WTC11 (cell line): ENCODE measurements around the gene SKAP1. TPM values are rescaled to one million over a fixed set of nuclear protein-coding genes. Genes with fewer than 3 reads are reported as not detected.

ENCODE experiments used
- ATAC-seq: fragments of 200-7000 bp; cut with Tn5 transposase; 2 replicates; pipeline ENCODE4 v1.10.0; 2021; ENCODE audit warnings: mild to moderate bottlenecking, moderate library complexity
- CTCF ChIA-PET: fragments of 300-600 bp; sonication (Branson Sonifier 250); formaldehyde crosslinking; loops from one replicate; lab custom pipeline; 2021; ENCODE audit warnings: antibody characterized with exemption; lab: Charles Lee
- POLR2A ChIA-PET: fragments of 350-600 bp; sonication (Branson Sonifier 250); formaldehyde crosslinking; loops from one replicate; lab custom pipeline; 2021; ENCODE audit warnings: antibody characterized with exemption; lab: Charles Lee
- DNase-seq: peaks from one replicate; pipeline ENCODE4 v3.0.0; 2021; ENCODE audit warnings: low spot score
- H3K27ac Mint-ChIP-seq: 2 replicates; pipeline ENCODE4 v1.8.0; 2021; ENCODE audit warnings: mixed read lengths
- H3K27me3 Mint-ChIP-seq: 2 replicates; pipeline ENCODE4 v1.8.0; 2021; ENCODE audit warnings: low read depth, mild to moderate bottlenecking, moderate library complexity, mixed read lengths
- H3K36me3 Mint-ChIP-seq: 2 replicates; pipeline ENCODE4 v1.8.0; 2021; ENCODE audit warnings: mixed read lengths
- H3K4me1 Mint-ChIP-seq: 2 replicates; pipeline ENCODE4 v1.8.0; 2022; ENCODE audit warnings: mixed read lengths
- H3K4me3 Mint-ChIP-seq: 2 replicates; pipeline ENCODE4 v1.8.0; 2021; ENCODE audit warnings: mild to moderate bottlenecking, moderate library complexity, mixed read lengths
- H3K9me3 Mint-ChIP-seq: 2 replicates; pipeline ENCODE4 v1.8.0; 2021; ENCODE audit warnings: mixed read lengths
- CREM ChIP-seq: sonication (generic); formaldehyde crosslinking; IDR thresholded peaks from 2 replicates; pipeline ENCODE4 v1.8.1; 2022; ENCODE audit warnings: mild to moderate bottlenecking, missing genetic modification reagents, moderate library complexity
- ESRRA ChIP-seq: sonication (generic); formaldehyde crosslinking; IDR thresholded peaks from 2 replicates; pipeline ENCODE4 v1.8.1; 2022; ENCODE audit warnings: mild to moderate bottlenecking, missing genetic modification reagents, borderline replicate concordance
- IRF2 ChIP-seq: sonication (generic); formaldehyde crosslinking; IDR thresholded peaks from 2 replicates; pipeline ENCODE4 v1.8.0; 2022; ENCODE audit warnings: low read depth, missing genetic modification reagents, borderline replicate concordance
- NR1H2 ChIP-seq: sonication (generic); formaldehyde crosslinking; IDR thresholded peaks from 2 replicates; pipeline ENCODE4 v1.9.0; 2021; ENCODE audit warnings: mild to moderate bottlenecking, moderate library complexity, missing genetic modification reagents
- OVOL2 ChIP-seq: fragments of 250-450 bp; sonication (Bioruptor Pico); IDR thresholded peaks from 2 replicates; pipeline ENCODE4 v1.9.0; 2021; ENCODE audit warnings: mild to moderate bottlenecking, borderline replicate concordance
- RELA ChIP-seq: sonication (generic); formaldehyde crosslinking; IDR thresholded peaks from 2 replicates; pipeline ENCODE4 v1.8.1; 2022; ENCODE audit warnings: missing genetic modification reagents, mild to moderate bottlenecking, borderline replicate concordance
- USF1 ChIP-seq: sonication (generic); formaldehyde crosslinking; IDR thresholded peaks from 2 replicates; pipeline ENCODE4 v1.8.0; 2022; ENCODE audit warnings: mild to moderate bottlenecking, missing genetic modification reagents
- USF2 ChIP-seq: sonication (generic); formaldehyde crosslinking; IDR thresholded peaks from 2 replicates; pipeline ENCODE4 v1.8.1; 2023; ENCODE audit warnings: mild to moderate bottlenecking, missing genetic modification reagents, moderate library complexity
- ZNF121 ChIP-seq: sonication (generic); formaldehyde crosslinking; IDR thresholded peaks from 2 replicates; pipeline ENCODE4 v1.8.0; 2023; ENCODE audit warnings: missing genetic modification reagents
- ZNF219 ChIP-seq: sonication (generic); formaldehyde crosslinking; IDR thresholded peaks from 2 replicates; pipeline ENCODE4 v1.8.0; 2023; ENCODE audit warnings: missing genetic modification reagents, mild to moderate bottlenecking, borderline replicate concordance
- ZNF512 ChIP-seq: sonication (generic); formaldehyde crosslinking; IDR thresholded peaks from 2 replicates; pipeline ENCODE4 v1.8.1; 2022; ENCODE audit warnings: missing genetic modification reagents, borderline replicate concordance
- total RNA-seq: library from RNA; stranded (reverse); gene quantifications from 3 replicates; pipeline ENCODE4 v1.2.3, GENCODE V29; 2021
- TF ChIP-seq, protein P1 (sequence below): sonication (generic); formaldehyde crosslinking; conservative IDR thresholded peaks from 2 replicates; pipeline ENCODE4 v1.8.1; 2023; ENCODE audit warnings: mild to moderate bottlenecking, low read depth, missing genetic modification reagents, moderate library complexity
- TF ChIP-seq, protein P2 (sequence below): sonication (generic); formaldehyde crosslinking; IDR thresholded peaks from 2 replicates; pipeline ENCODE4 v1.8.0; 2022; ENCODE audit warnings: missing genetic modification reagents
- TF ChIP-seq, protein P3 (sequence below): fragments of 250-450 bp; sonication (Bioruptor Pico); conservative IDR thresholded peaks from 2 replicates; pipeline ENCODE4 v1.9.0; 2021; ENCODE audit warnings: mild to moderate bottlenecking
- TF ChIP-seq, protein P4 (sequence below): sonication (generic); formaldehyde crosslinking; IDR thresholded peaks from 2 replicates; pipeline ENCODE4 v1.8.1; 2022; ENCODE audit warnings: mild to moderate bottlenecking, moderate library complexity, missing genetic modification reagents
- TF ChIP-seq, protein P5 (sequence below): sonication (generic); formaldehyde crosslinking; IDR thresholded peaks from 2 replicates; pipeline ENCODE4 v1.8.0; 2023; ENCODE audit warnings: mild to moderate bottlenecking, missing genetic modification reagents

SKAP1 gene
- total RNA-seq, 1 experiment from 2014 or later, result not detected

DNA sequence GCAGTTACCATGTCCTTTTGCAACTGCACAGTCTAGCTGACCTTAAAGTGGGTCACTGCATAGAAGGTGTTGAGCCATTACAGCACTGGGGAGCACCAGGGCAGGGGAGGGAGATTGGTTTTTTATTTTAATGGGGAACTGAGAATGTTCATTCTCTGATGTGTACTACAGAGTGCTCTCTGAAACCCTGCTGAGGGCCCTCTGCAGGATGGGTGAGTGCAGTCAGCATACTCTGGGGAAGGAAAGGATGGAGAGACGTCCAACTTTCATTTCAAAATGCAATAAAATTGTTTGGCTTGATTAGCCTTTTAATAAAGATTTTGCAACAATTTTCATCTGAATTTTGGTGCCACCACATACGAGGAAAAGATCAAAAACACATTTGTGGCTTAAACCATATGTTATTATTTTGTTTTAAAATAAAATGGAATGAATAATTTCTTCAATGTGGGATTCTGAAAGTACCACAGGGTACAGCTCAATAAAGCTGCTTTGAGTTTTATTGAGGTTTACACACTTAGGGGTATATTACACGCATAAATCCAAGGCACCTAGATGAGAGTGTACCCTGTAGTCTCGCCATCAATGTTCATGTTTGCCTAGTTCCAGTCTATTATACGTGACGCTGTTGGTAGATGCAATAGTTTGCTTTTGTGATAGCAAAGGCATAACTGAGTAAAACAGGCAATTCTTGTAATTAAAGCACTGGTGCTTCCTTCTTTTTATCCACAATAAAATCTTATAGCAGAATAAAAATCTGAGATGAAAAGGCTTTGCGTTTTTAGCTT is 249.0 kb downstream of the SKAP1 start:
- Mint-ChIP-seq H3K27me3 (peaks cover 21% of the 10 kb centered on the region), H3K4me3 (no peak overlapping the region), H3K4me1 (peaks cover 23% of the 10 kb centered on the region), H3K36me3 (no peaks in the 10 kb centered on the region), H3K9me3 (no peaks in the 10 kb centered on the region), H3K27ac (no peak overlapping the region)
- ChIA-PET CTCF (interaction anchor here (0.6 to 2.1 kb wide), 6 partner anchors 11 to 437 kb away, joined by 4 to 8 read pairs (median 6); no protein-coding TSS in a partner anchor), POLR2A (no interaction called here)
- ATAC-seq (no peak), DNase-seq (no peak)
- TF ChIP-seq USF1, result no peak
- TF ChIP-seq, protein P1, sequence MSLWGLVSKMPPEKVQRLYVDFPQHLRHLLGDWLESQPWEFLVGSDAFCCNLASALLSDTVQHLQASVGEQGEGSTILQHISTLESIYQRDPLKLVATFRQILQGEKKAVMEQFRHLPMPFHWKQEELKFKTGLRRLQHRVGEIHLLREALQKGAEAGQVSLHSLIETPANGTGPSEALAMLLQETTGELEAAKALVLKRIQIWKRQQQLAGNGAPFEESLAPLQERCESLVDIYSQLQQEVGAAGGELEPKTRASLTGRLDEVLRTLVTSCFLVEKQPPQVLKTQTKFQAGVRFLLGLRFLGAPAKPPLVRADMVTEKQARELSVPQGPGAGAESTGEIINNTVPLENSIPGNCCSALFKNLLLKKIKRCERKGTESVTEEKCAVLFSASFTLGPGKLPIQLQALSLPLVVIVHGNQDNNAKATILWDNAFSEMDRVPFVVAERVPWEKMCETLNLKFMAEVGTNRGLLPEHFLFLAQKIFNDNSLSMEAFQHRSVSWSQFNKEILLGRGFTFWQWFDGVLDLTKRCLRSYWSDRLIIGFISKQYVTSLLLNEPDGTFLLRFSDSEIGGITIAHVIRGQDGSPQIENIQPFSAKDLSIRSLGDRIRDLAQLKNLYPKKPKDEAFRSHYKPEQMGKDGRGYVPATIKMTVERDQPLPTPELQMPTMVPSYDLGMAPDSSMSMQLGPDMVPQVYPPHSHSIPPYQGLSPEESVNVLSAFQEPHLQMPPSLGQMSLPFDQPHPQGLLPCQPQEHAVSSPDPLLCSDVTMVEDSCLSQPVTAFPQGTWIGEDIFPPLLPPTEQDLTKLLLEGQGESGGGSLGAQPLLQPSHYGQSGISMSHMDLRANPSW (CRISPR knock-in tag), result no peak
- no peak for TF ChIP-seq OVOL2 (CRISPR knock-in tag)
- no peak for TF ChIP-seq ZNF121 (CRISPR knock-in tag)
- TF ChIP-seq, protein P2, sequence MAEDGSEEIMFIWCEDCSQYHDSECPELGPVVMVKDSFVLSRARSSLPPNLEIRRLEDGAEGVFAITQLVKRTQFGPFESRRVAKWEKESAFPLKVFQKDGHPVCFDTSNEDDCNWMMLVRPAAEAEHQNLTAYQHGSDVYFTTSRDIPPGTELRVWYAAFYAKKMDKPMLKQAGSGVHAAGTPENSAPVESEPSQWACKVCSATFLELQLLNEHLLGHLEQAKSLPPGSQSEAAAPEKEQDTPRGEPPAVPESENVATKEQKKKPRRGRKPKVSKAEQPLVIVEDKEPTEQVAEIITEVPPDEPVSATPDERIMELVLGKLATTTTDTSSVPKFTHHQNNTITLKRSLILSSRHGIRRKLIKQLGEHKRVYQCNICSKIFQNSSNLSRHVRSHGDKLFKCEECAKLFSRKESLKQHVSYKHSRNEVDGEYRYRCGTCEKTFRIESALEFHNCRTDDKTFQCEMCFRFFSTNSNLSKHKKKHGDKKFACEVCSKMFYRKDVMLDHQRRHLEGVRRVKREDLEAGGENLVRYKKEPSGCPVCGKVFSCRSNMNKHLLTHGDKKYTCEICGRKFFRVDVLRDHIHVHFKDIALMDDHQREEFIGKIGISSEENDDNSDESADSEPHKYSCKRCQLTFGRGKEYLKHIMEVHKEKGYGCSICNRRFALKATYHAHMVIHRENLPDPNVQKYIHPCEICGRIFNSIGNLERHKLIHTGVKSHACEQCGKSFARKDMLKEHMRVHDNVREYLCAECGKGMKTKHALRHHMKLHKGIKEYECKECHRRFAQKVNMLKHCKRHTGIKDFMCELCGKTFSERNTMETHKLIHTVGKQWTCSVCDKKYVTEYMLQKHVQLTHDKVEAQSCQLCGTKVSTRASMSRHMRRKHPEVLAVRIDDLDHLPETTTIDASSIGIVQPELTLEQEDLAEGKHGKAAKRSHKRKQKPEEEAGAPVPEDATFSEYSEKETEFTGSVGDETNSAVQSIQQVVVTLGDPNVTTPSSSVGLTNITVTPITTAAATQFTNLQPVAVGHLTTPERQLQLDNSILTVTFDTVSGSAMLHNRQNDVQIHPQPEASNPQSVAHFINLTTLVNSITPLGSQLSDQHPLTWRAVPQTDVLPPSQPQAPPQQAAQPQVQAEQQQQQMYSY (CRISPR knock-in tag), result no peak
- no peak for TF ChIP-seq USF2 (CRISPR knock-in tag)
- TF ChIP-seq CREM (CRISPR knock-in tag), result no peak
- TF ChIP-seq ESRRA (CRISPR knock-in tag), result no peak
- no peak for TF ChIP-seq IRF2 (CRISPR knock-in tag)
- TF ChIP-seq, protein P3, sequence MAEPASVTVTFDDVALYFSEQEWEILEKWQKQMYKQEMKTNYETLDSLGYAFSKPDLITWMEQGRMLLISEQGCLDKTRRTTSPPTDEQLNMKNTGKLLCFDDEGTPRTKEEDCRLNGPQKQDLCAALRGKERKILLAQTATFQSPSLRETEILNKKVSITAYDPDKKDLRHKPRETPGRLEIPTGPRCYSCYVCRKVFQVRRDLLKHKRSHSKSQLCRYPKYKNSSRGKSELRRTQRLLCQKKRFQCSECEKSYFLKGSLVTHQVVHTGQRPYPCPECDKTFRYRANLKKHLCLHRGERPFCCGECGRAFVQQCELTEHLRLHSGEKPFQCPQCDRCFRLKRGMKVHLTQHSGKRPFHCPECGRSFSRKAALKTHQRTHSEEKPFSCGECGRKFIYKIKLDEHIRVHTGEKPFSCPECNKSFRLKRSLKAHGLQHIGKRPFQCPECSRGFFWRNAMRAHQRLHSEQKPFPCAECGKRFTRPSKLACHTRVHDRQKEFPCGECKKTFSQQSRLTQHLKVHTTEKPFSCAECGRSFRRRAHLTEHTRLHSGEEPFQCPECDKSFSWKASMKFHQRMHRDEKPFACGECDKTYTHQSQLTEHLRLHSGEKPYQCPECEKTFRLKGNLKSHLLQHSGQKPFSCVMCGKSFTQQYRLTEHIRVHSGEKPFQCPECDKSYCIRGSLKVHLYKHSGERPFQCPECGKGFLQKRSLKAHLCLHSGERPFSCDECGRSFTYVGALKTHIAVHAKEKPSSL (CRISPR knock-in tag), result no peak
- TF ChIP-seq, protein P4, sequence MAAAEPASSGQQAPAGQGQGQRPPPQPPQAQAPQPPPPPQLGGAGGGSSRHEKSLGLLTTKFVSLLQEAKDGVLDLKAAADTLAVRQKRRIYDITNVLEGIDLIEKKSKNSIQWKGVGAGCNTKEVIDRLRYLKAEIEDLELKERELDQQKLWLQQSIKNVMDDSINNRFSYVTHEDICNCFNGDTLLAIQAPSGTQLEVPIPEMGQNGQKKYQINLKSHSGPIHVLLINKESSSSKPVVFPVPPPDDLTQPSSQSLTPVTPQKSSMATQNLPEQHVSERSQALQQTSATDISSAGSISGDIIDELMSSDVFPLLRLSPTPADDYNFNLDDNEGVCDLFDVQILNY (CRISPR knock-in tag), result no peak
- TF ChIP-seq NR1H2, result no peak
- TF ChIP-seq, protein P5, sequence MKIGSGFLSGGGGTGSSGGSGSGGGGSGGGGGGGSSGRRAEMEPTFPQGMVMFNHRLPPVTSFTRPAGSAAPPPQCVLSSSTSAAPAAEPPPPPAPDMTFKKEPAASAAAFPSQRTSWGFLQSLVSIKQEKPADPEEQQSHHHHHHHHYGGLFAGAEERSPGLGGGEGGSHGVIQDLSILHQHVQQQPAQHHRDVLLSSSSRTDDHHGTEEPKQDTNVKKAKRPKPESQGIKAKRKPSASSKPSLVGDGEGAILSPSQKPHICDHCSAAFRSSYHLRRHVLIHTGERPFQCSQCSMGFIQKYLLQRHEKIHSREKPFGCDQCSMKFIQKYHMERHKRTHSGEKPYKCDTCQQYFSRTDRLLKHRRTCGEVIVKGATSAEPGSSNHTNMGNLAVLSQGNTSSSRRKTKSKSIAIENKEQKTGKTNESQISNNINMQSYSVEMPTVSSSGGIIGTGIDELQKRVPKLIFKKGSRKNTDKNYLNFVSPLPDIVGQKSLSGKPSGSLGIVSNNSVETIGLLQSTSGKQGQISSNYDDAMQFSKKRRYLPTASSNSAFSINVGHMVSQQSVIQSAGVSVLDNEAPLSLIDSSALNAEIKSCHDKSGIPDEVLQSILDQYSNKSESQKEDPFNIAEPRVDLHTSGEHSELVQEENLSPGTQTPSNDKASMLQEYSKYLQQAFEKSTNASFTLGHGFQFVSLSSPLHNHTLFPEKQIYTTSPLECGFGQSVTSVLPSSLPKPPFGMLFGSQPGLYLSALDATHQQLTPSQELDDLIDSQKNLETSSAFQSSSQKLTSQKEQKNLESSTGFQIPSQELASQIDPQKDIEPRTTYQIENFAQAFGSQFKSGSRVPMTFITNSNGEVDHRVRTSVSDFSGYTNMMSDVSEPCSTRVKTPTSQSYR, result no peak
- no peak for TF ChIP-seq ZNF512
- no peak for TF ChIP-seq ZNF219 (CRISPR knock-in tag)
- TF ChIP-seq RELA, result no peak
